Neural cell (in vitro differentiated cells): ENCODE measurements around the gene MAML2. TPM values are rescaled to one million over a fixed set of nuclear protein-coding genes. Genes with fewer than 3 reads are reported as not detected.

ENCODE experiments used
- H2AFZ ChIP-seq: fragments of 200-600, 300-800 bp; sonication (generic), shearing (Covaris generic); 2 replicates; pipeline ENCODE4 v1.6.0; 2014; ENCODE audit warnings: low read depth, mild to moderate bottlenecking, antibody characterized with exemption, low read length, moderate library complexity
- H3F3A ChIP-seq: fragments of 200-600 bp; shearing (Covaris generic); 2 replicates; pipeline ENCODE4 v1.6.1; 2016; ENCODE audit warnings: mild to moderate bottlenecking, moderate library complexity, mixed read lengths, antibody characterized with exemption, low read length; ENCODE audit not compliant: insufficient read depth, poor library complexity, severe bottlenecking
- H3K27ac ChIP-seq: fragments of 200-600, 300-800 bp; sonication (generic), shearing (Covaris generic); 2 replicates; pipeline ENCODE4 v1.5.1; 2014; ENCODE audit warnings: mild to moderate bottlenecking, low read length, moderate library complexity
- H3K27me3 ChIP-seq: fragments of 300-800, 200-600 bp; sonication (generic), shearing (Covaris generic); 2 replicates; pipeline ENCODE4 v1.6.0; 2014; ENCODE audit warnings: mild to moderate bottlenecking, low read depth, low read length, moderate library complexity; ENCODE audit not compliant: insufficient read depth
- H3K36me3 ChIP-seq: fragments of 300-800, 200-600 bp; sonication (generic), shearing (Covaris generic); 2 replicates; pipeline ENCODE4 v1.5.1; 2014; ENCODE audit warnings: mild to moderate bottlenecking, antibody characterized with exemption, low read length, moderate library complexity; ENCODE audit not compliant: insufficient read depth
- H3K4me2 ChIP-seq: fragments of 300-800, 200-600 bp; sonication (generic), shearing (Covaris generic); 2 replicates; pipeline ENCODE4 v1.6.0; 2014; ENCODE audit warnings: mild to moderate bottlenecking, low read length
- H3K4me3 ChIP-seq: fragments of 300-800, 200-600 bp; sonication (generic), shearing (Covaris generic); 2 replicates; pipeline ENCODE4 v1.5.1; 2014; ENCODE audit warnings: mild to moderate bottlenecking, low read length, moderate library complexity
- H3K79me2 ChIP-seq: fragments of 200-600 bp; shearing (Covaris generic); replicated peaks from 2 replicates; pipeline ENCODE4 v1.6.0; 2014; ENCODE audit warnings: mild to moderate bottlenecking, low read length, moderate library complexity; ENCODE audit not compliant: insufficient read depth
- H3K9ac ChIP-seq: fragments of 300-800, 200-600 bp; sonication (generic), shearing (Covaris generic); 2 replicates; pipeline ENCODE4 v1.6.1; 2016; ENCODE audit warnings: mild to moderate bottlenecking, low read length, mixed read lengths
- H3K9me2 ChIP-seq: fragments of 200-600 bp; shearing (Covaris generic); 2 replicates; pipeline ENCODE4 v1.6.1; 2016; ENCODE audit warnings: mild to moderate bottlenecking, low read length, mixed read lengths; ENCODE audit not compliant: insufficient read depth
- H3K9me3 ChIP-seq: fragments of 200-600, 300-800 bp; sonication (generic), shearing (Covaris generic); 2 replicates; pipeline ENCODE4 v1.6.1; 2016; ENCODE audit warnings: mild to moderate bottlenecking, mixed run types, low read length, moderate library complexity, mixed read lengths
- H4K20me1 ChIP-seq: fragments of 200-600 bp; shearing (Covaris generic); 2 replicates; pipeline ENCODE4 v1.6.1; 2016; ENCODE audit warnings: mild to moderate bottlenecking, mixed run types; ENCODE audit not compliant: insufficient read depth
- CTCF ChIP-seq: fragments of 450-650 bp; IDR thresholded peaks from 2 replicates; pipeline ENCODE4 v1.5.1; 2014; ENCODE audit warnings: antibody characterized with exemption, mild to moderate bottlenecking, moderate library complexity; ENCODE audit not compliant: poor library complexity, severe bottlenecking
- EP300 ChIP-seq: fragments of 450-650 bp; conservative IDR thresholded peaks from 2 replicates; pipeline ENCODE4 v1.6.1; 2014; ENCODE audit warnings: antibody characterized with exemption, mild to moderate bottlenecking, moderate library complexity; ENCODE audit not compliant: poor library complexity, severe bottlenecking
- EZH2 ChIP-seq: fragments of 200-600, 300-800 bp; shearing (Covaris generic), sonication (generic); IDR thresholded peaks from 2 replicates; pipeline ENCODE4 v1.6.1; 2014; ENCODE audit warnings: antibody characterized with exemption, low read length, borderline replicate concordance, mild to moderate bottlenecking; ENCODE audit not compliant: insufficient read depth, poor library complexity, severe bottlenecking
- MXI1 ChIP-seq: fragments of 450-650 bp; conservative IDR thresholded peaks from 2 replicates; pipeline ENCODE4 v1.6.1; 2014; ENCODE audit warnings: antibody characterized with exemption, mild to moderate bottlenecking; ENCODE audit not compliant: poor library complexity, severe bottlenecking
- POLR2AphosphoS5 ChIP-seq: IDR thresholded peaks from 2 replicates; pipeline ENCODE4 v1.6.1; 2012
- RAD21 ChIP-seq: fragments of 450-650 bp; conservative IDR thresholded peaks from 2 replicates; pipeline ENCODE4 v1.6.1; 2014; ENCODE audit warnings: antibody characterized with exemption, mild to moderate bottlenecking, moderate library complexity
- REST ChIP-seq: IDR thresholded peaks from 2 replicates; pipeline ENCODE4 v1.6.1; 2012; ENCODE audit warnings: borderline replicate concordance
- SMC3 ChIP-seq: fragments of 450-650 bp; conservative IDR thresholded peaks from 2 replicates; pipeline ENCODE4 v1.6.1; 2014; ENCODE audit warnings: antibody characterized with exemption, mild to moderate bottlenecking, moderate library complexity; ENCODE audit not compliant: poor library complexity
- TAF1 ChIP-seq: IDR thresholded peaks from 2 replicates; pipeline ENCODE4 v1.6.1; 2012; ENCODE audit warnings: low read depth
- polyA plus RNA-seq: library from polyadenylated mRNA; depleted of rRNA; stranded (reverse); fragments of >200 nt; gene quantifications from 2 replicates; pipeline ENCODE4 v1.2.3, GENCODE V29; 2014

Gene MAML2
- polyA plus RNA-seq, 1 donor from 2014 or later = 3.6 TPM

DNA sequence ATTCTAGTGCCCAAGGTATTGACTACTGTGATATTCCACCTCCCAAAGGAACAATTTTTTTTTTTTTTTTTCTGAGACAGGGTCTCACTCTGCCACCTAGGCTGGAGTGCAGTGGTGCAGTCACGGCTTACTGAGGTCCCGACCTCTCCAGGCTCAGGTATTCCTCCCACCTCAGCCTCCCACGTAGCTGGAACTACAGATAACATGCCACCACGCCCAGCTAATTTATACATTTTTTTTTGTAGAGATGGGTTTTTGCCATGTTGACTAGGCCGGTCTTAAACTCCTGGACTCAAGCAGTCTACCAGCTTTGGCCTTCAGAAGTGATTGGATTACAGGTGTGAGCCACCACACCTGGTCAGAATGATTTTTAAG, 33.4 kb downstream of the MAML2 start:
- no peaks in the 10 kb centered on the region for H3K79me2 ChIP-seq

GRCh38 chr11:96309016-96309642, 33.9 kb downstream of the MAML2 start:
- H3K9me2 ChIP-seq = no peaks in the 10 kb centered on the region
- no peak overlapping the region for H3K9ac ChIP-seq
- peaks cover 6% of the 10 kb centered on the region for H3F3A ChIP-seq
- H3K4me2 ChIP-seq = no peak overlapping the region
- H2AFZ ChIP-seq = no peak overlapping the region
- no peaks in the 10 kb centered on the region for H3K79me2 ChIP-seq
- no peaks in the 10 kb centered on the region for H3K27me3 ChIP-seq
- no peaks in the 10 kb centered on the region for H4K20me1 ChIP-seq
- no peak overlapping the region for H3K27ac ChIP-seq
- TF ChIP-seq EZH2 (no peak), RAD21 (no peak), EP300 (no peak), SMC3 (no peak), MXI1 (no peak), POLR2AphosphoS5 (no peak), REST (no peak), TAF1 (no peak)
- no peaks in the 10 kb centered on the region for H3K9me3 ChIP-seq
- H3K36me3 ChIP-seq = no peaks in the 10 kb centered on the region
- no peak overlapping the region for H3K4me3 ChIP-seq

More for the DNA sequence above, 33.4 kb downstream of the MAML2 start:
- Histone ChIP-seq H3K27ac (no peak overlapping the region), H3K36me3 (no peaks in the 10 kb centered on the region), H4K20me1 (no peaks in the 10 kb centered on the region), H3F3A (peaks cover 6% of the 10 kb centered on the region), H3K4me2 (no peak overlapping the region), H3K9me3 (no peaks in the 10 kb centered on the region), H2AFZ (no peak overlapping the region), H3K4me3 (no peak overlapping the region), H3K27me3 (no peaks in the 10 kb centered on the region), H3K9ac (no peak overlapping the region), H3K9me2 (no peaks in the 10 kb centered on the region)
- TF ChIP-seq SMC3 (no peak), EP300 (no peak), POLR2AphosphoS5 (no peak), REST (no peak), MXI1 (no peak), TAF1 (no peak), CTCF (no peak), EZH2 (no peak), RAD21 (no peak)
